GM10847 (cell line): ENCODE data around the gene THOC6.

ENCODE experiments used
- POLR2A ChIP-seq: IDR thresholded peaks from 2 replicates; pipeline ENCODE4 v1.6.1; 2011; ENCODE audit not compliant: insufficient read length; ENCODE audit errors: extremely low read depth

Gene THOC6

DNA sequence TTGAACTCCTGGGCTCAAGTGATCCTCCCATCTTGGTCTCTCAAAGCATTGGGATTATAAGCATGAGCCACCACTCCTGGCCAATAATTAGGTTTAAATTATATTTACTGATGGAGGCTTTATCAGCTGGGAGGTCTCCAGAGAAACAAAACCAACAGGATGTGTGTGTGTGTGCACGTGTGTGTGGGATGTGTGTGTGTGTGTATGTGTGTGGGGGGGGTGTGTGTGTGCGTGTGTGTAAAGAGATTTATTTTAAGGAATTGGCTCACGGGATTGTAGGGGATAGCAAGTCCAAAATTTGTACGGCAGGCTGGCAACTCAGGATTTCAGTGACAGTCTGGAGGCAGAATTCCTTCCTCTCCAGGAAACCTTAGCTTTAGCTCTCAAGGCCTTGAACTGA is 27.2 kb downstream of the THOC6 start:
- no peak for TF ChIP-seq POLR2A

DNA sequence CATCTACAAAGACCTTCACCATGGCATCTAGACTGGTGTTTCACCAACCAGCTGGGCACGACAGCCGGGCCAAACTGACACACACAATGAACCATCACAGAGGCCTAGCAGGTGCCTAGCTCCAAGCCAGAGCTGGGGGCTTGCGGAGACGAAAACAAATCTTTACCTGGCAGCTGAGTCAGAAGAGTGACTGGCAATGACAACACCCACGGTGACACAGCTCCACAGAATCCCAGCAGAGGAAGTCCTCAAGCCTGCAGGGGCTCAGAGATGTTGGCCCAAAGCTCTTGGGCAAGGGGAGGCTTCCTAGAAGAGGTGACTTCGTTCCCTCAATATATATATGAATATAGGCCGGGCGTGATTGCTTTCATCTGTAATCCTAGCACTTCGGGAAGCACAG is 27.7 kb downstream of the THOC6 start:
- TF ChIP-seq POLR2A = no peak

DNA sequence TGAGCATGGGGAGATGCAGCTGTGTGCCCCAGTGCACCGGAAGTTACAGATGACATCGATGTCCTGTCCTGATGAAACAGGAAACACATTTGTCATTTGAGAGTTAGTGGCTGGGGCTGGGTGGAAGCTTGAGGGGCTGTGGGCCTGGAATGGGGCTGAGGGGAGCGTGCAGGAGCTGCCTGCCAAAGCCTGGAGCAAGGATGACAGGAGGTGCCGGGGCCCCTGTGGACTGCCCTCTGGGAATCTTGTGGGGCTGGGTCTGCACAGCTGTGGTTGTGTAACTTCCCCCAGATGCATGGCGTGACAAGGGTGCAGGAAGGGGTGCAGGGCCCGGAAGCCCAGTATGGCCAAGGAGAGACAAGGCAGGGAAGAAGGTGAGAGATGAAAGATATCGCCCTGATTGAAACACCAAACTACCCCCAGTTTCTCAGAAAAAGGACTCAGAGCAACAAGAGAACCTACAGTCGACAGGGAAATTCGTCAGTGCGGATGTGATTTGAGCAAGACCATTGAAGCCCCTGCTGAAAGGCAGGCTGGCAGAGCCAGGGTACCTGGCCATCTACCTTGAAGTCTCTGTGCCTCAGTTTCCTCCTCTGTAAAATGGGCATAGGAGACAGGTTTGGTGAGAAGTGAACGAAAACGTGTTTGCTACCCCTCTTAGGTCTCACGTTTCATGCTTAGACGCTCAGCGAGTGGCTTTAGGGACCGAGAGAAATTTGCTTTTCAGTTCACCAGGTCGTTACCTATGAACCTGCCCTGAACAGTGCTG is 31.3 kb downstream of the THOC6 start:
- no peak for TF ChIP-seq POLR2A

DNA sequence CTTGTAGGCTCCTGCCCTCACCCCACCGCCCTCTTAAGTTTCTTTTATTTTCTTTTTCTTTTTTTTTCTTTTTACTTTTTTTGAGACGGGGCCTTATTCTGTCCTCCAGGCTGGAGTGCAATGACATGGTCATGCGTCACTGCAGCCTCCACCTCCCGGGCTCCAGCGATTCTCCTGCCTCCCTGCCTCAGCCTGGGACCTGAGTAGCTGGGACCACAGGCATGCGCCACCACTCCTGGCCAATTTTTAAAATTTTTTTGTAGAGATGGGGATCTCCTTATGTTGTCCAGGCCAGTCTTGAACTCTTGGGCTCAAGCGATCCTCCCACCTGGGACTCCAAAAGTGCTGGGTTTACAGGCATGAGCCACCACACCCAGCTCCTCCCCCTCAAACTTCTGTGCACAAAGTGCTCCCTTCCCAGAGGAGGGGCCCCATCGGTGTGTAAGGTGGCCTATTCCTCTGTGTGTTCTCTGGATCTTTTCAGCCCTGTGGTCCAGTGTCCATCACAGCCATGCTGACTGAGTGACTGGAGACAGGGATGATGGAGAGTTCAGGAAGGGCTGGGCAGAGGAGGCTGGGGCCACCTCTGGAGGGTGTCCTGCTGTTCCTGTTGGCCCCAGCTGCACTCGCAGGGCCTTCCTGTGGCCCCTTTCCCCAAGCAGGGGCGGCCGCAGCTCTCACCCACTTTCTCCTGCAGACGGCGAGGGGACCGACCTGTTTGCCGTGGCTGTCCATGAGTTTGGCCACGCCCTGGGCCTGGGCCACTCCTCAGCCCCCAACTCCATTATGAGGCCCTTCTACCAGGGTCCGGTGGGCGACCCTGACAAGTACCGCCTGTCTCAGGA is 32.7 kb downstream of the THOC6 start:
- no peak for TF ChIP-seq POLR2A

DNA sequence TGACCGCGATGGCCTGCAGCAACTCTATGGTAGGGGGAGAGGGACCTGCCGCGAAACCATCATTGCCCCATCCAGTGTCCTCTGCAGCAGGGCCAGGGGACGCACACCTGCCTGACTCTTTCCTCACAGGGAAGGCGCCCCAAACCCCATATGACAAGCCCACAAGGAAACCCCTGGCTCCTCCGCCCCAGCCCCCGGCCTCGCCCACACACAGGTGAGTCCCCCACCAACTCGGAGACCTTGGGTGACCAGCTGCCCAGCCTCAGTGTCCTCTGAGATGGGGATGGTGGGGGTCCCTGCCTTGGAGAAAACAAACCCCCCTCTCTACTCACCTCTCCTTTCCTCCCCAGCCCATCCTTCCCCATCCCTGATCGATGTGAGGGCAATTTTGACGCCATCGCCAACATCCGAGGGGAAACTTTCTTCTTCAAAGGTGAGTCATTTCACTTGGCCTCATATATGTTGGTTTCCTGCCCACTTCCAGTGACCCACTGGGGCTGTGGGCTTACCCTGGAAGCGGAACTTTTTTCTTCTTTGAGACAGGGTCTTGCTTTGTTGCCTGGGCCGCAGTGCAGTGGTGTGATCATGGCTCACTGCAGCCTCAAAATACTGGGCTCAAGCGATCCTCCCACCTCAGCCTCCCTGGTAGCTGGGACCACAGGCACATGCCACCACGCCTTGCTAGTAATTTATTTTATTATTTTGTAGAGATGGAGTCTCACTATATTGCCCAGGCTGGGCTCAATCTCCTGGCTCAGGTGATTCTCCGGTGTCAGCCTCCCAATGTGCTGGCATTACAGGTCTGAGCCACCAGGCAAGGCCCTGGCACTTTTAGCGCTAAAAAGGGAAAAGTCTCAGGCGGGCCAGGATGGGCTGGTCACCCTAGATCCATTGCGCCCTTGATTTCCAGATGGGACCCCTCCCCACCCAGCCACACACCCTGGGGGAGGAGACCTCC is 33.6 kb downstream of the THOC6 start:
- no peak for TF ChIP-seq POLR2A

DNA sequence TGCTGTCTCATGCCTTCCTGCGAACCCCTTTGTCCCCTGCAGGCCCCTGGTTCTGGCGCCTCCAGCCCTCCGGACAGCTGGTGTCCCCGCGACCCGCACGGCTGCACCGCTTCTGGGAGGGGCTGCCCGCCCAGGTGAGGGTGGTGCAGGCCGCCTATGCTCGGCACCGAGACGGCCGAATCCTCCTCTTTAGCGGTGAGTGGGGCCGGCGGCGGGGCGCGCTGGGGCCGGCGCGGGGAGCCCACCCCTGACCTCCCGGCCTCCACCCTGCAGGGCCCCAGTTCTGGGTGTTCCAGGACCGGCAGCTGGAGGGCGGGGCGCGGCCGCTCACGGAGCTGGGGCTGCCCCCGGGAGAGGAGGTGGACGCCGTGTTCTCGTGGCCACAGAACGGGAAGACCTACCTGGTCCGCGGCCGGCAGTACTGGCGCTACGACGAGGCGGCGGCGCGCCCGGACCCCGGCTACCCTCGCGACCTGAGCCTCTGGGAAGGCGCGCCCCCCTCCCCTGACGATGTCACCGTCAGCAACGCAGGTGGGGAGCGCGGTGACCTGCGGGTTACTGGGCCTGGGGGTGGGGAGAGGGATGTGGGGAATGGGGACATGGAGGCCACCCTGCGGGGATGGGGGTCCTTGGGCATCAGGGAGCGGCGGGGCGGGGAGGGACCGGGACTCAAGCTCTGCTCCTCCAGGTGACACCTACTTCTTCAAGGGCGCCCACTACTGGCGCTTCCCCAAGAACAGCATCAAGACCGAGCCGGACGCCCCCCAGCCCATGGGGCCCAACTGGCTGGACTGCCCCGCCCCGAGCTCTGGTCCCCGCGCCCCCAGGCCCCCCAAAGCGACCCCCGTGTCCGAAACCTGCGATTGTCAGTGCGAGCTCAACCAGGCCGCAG is 34.5 kb downstream of the THOC6 start:
- no peak for TF ChIP-seq POLR2A

DNA sequence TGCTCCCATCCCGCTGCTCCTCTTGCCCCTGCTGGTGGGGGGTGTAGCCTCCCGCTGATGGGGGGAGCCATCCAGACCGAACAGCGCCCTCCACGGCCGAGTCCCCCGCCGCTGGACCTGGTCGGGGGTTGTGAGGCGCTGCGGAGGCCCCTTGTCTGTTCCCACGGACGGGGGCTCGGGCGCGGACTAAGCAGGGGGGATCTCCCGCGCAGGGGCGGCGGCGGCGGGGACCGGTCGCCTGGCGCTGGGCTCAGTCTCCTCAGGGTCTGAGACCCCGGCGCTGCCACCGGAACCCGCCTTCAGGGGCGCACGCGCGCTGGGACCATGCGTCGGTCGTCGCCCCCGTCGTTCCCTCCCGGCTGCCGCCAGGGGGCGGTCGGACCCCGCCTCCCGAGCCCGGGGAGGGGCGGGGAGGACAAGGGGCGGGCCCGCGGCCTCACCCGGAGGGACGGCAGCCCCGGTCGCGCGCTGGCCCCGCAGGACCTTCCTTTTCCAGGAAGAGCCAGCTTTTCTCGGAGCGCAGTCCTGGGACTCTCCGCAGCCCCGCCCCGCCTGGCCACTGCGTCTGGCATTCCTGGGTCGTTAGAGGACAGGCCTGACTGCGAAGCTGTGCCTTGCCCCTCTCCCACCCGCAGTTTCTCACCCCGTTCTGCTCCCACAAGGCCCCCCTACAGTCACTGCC is 35.3 kb downstream of the THOC6 start:
- peak; percentile 26 for TF ChIP-seq POLR2A

DNA sequence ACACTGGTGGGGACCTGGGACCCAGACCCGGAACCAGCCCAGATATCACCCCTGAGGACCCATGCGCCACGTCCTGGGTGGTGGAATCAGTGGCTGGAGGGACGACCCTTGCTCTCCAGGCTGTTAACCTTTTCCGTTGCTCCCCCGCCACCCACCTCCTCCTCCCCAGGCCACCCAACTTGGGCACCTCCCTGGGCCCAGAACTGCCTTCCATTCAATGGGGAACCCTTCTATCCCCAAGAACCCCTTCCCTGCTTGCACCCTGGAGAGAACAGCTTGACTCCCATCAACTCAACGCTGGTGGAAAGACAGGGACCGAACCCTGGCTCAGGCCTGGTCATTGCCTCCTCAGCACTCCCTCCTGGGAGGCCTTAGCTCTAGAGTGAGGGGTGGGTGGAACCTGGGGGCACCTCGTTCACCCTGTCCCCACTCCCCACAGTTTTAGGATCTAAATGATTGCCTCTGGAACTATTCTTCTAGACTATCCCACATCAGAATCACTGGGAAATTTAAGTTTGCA is 35.9 kb downstream of the THOC6 start:
- no peak for TF ChIP-seq POLR2A

DNA sequence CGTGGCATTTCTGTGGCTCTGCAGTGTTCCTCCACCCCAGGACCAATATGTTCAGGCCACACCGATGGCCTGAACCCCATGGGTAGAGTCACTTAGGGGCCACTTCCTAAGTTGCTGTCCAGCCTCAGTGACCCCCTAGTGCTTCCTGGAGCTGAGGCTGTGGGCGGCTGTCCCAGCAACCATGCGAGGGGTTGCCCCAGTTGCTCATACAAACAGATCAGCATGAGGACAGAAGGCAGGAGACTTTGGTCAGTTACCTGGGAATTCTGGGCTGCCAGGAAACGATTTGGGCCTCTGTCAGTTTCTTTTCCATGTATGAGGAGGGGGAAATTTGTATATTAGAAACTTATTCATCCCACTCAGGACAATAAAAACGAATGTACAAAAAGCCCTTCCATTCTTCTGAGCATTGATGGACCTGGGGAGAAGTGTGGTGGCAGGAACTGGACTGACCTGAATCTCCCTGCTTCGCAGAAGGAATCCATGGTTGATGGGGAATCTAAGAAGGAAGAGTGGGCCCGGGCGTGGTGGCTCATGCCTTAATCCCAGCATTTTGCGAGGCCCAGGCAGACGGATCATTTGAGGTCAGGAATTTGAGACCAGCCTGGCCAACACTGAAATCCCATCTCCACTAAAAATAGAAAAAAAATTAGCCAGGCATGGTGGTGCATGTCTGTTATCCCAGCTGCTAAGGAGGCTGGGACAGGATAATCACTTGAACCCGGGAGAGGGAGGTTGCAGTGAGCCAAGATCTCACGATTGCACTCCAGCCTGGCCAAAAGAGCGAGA is 36.7 kb downstream of the THOC6 start:
- TF ChIP-seq POLR2A = no peak

DNA sequence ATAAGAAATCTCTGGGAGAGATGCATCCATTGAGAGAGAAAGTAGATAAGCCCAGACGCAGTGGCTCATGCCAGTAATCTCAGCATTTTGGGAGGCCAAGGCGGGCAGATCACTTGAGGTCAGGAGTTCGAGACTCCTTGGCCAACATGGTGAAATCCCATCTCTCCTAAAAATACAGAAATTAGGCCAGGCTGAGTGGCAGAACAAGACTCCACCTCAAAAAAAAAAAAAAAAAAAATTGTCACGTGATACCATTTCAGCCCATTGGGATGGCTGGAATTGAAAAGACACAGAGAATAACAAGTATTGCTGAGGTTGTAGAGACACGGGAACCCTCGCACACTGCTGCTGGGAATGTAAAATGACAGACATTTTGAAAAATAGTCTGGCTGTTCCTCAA is 38.7 kb downstream of the THOC6 start:
- TF ChIP-seq POLR2A = no peak

DNA sequence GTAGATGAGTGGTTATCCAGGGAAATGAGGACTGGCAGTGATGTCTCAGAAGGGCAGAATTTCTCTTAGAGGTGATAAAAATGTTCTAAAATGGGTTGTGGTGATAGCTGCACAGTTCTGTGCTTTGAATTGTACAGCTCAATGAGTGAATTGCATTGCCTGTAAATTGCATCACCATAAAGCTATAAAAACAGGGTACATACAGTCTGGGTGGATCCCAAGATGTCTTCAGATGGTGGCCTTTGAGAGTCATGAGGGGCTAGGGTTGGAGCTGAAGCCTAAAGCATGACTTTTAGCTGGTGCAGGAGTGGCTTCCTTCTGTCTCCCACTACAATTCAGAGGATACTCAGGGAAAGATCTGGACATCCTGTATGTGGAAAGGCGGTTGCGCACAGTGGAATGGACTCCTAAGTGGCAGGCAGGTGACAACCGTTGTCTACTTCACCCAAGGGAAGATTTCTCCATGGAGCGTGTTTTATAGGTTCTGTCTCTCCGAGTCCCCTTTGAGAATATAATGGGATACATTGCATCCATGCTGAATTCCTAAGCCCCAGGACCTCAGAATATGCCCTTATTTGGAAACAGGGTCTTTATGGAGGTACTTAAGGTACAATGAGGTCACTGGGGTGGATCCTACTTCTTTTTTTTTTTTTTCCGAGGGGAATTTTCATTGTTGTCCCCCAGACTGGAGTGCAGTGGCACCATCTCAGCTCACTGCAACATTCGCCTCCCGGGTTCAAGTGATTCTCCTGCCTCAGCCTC is 40.0 kb downstream of the THOC6 start:
- no peak for TF ChIP-seq POLR2A
